ENCODE measurements around the gene RASD1. TPM values are rescaled to one million over a fixed set of nuclear protein-coding genes. Genes with fewer than 3 reads are reported as not detected.

Gene RASD1
- total RNA-seq, 1 experiment from 2014 or later, result not detected

DNA sequence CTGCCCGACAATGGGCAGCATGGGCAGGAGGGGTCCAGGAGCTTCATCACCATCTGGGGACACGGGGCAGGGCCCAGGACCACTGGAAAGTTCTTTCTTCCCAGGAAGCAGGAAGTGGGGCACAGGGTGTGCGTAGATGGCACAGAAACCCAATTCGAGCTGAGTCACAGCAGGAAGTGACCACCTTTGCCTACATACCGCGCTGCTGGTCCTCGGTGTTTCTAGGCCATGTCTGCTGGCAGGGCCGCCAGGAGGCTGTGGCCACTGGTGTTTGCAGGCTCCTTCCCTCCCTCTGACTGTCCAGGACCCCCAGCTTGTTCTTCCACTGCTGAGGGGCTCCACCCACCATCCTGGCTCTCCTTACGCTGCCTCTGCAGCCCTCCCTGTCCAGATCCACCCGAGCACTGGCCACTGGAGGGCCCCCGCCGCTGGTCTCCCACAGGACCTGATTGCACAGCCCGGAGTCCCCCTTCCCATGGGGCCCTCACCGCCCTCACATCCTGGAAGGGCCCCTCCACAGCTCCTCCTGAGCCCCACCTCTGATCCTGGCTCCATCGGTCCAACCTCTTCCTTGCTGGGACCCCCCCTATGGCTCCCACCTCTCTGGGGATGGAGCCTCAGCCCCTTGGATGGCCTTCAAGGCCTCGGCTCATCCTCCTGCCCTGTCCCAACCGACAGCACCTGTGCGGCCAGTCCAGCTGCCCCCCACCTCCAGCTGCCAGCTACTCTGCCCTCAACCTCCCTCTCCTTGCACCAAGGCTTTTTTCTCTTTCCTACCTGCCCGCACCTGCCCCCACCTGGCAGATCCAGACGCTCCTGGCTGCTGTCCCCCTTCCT lies 14.5 kb upstream of the RASD1 start:
- peak; percentile 40 for DNase-seq (ENCODE audit: low read depth)

DNA sequence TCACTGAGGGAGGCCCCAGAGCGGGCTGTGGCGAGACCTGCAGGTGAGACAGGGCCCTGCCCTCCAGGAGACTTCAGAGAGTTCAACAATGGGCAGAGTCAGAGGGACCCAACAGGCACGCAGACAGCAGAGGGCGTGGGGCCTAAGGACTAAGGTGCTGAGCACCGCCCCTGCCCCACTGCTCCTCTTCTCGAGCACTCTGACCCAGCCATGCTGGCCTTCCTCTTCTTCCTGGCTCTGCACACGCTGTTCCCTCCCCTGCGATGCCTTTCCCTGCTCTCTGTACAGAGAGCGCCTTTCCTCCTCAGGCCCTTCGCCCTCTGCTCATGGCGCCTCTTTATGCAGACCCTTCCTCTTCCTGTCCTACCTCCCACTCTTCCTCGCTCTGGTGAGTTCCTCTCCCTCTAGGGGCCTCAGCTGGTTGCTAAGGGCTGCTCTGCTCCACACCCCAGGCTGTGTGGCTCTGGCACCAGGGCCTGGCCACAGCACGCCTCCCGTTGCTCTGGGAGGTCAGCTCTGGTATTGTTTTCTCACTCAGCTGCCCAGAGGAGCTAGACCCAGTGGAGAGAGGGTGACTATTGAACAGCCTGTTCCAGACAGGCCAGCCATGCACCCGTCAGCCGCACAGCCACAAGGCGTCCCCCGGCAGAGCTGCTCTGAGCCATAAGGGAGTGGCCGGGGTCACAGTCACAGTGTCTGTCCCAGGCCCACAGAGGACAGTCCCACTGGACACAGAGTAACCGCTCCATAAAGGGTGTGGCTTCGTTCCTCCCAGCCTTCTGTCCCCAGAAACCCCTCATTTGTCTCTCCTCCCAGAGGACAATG lies 13.6 kb upstream of the RASD1 start:
- no peak for DNase-seq (ENCODE audit: low read depth)

DNA sequence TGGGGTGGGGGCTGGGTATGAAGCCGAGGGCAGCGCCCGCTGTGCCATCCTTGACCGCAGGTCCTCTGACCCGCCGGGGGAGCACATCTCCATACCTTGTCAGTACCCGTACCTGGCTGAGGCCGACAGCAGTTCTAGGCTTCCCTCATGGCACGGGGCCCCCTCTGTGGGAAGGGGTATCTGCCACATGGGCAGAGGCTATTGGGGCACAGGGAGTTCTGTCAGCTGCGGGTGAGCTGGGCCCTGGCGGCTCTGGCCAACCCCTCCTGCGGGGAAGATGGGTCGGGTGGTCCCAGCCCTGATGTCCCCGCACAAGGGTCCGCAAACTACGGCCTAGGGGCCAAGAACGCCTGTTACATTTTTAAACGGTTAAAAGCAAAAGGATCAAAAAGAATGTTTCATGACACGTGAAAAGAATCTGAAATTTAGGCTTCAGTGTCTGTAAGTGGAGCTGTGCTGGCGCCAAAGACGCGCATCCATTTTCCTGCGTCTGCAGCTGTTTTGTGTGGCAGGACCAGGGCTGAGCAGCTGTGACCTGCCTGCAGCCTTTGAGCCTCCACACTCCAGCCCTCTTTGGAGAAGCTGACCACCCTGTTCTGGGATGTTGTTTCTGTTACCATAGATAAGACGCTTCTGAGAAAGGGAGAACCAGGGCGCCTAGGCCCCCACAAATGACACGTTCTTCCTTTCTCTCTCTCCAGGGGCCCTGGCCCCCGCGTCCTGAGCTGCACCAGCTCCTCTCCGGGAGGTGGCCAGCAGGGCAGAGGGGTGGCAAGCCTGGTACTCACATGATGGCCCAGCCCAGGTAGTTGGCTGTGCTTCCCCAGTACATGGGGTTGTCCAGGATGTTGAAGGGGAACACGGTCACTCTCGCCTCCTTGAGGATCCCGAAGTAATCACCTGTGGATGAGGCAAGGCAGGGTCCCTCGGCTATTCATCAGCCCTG lies 12.7 kb upstream of the RASD1 start:
- DNase-seq (ENCODE audit: low read depth), result no peak

- no peak for DNase-seq (ENCODE audit: low read depth)
Observed at GRCh38 chr17:17508019-17508535, 11.9 kb upstream of the RASD1 start.

GRCh38 chr17:17507465-17508011 lies 11.3 kb upstream of the RASD1 start:
- no peak for DNase-seq (ENCODE audit: low read depth)

DNA sequence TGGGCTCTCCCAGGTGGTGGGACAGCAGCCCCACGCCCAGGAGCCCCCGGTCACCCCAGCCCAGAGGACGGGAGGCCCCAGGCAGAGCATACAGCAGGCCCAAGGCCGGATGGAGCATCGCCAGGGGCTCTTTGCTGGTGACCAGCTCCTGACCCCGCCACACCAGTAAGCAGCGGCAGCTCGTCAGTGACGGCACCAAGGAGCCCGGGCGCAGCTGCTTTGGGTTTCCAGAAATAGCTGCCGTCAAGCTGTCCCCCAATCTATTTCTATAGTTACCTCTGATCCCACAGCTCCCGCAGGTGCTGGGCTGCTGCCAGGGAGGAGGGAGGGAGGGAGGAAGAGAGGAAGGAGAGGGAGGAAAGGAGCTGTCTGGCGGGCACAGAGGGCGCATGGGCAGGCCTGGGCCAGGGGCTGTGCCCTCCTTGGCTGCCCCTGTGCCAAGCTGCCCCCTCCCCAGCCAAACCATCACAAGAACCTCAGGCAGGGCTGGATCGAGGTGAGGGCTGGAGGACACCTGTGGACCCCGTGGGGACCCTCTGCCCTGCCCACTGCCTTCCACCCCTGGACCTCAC lies 10.8 kb upstream of the RASD1 start:
- no peak for DNase-seq (ENCODE audit: low read depth)

DNA sequence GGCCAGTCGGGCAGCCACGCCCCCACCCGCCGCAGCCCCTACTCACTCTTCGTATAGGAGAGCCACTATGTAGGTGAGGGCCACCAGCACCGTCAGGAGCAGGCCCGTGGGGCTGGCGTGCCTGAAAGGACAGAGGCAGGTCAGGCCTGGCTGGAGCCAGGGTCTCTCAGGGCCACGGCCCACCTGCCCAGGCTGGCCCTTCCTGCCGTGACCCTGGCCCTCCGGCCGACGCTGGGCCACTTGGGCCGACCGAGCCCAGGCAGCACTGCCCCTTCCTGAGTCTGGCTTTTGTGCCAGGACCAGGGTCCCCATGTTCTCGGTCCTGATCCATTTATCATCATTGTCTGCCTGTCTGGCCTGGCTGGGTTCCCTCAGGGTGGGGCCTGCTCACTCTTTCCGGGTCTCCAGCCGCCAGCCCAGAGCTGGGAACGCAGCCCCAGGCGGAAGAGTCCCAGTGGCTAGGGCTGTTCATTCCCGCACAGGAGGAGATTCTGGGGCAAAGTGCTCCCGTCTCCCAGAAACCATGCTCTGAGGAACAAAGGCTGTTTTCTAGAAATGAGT lies 10.1 kb upstream of the RASD1 start:
- DNase-seq (ENCODE audit: low read depth), result no peak

DNA sequence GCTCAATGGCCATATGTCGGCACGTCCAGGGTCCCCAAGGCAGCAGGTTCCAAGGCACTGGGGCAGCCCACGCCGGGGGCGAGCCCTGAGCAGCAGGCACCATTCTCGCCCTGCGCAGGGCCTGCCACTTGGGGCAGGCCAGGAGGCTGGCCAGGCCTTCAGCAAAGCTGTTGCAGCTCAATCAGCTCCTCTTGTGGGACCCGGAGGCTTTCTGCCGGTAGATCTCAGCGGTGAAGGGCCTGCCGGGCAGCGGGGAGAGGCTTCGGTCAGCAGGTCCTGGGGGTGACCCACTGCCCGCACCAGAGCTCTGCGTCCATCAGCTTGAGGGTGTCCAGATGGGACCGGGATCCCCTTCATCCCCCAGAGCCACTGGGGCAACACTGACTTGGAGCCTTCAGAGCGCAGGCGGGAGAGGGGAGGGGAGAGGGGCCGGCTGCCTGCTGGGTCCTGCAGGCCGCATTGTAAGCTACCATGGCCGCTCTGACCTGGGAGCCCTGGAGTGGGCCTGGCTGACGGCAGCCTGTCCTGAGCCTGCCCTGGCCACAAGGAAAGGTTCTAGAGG lies 9.5 kb upstream of the RASD1 start:
- DNase-seq (ENCODE audit: low read depth), result no peak

GRCh38 chr17:17505151-17505550 lies 9.0 kb upstream of the RASD1 start:
- no peak for DNase-seq (ENCODE audit: low read depth)

DNA sequence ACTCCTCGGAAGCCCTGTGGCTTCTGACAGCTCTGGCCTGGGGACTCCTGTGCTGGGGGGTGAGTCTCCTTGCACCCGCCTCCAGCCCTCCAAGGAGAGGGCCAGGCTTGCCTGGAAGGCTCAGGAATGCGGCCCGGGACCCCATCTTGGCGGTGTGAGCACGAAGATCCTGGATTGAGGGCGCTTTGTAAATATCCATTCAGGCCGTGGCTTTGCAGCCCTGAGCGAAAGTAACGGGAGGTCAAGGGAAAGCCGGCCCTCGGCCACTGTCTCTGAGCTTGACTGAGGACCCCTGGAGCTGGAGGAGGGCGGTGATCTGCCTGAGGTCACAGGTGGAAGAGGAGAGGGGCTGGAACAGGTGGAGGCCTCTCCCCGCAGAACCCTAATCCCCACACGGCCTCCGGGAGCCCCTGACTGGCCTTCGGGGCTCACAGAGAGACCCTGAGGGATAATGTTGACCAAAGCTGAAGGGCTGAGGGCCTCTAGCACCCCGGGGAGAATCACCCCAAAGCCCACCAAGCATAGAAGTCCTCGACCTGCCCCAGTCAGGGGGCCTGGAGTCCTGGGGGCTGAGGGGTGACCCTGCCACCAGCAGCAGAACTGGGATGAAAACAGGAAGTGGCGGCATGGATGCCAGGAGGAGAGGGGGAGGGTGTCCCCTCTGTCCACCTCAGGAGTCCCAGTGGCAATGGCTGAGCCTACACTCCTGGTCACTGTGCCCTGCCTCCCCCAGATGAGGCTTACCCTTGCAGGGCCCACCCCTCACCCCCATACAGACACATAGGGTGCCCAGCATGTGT lies 8.3 kb upstream of the RASD1 start:
- no peak for DNase-seq (ENCODE audit: low read depth)

- no peak for DNase-seq (ENCODE audit: low read depth)
Observed at GRCh38 chr17:17503566-17504130, 7.5 kb upstream of the RASD1 start.

- DNase-seq (ENCODE audit: low read depth), result no peak
Observed at GRCh38 chr17:17502741-17503565, 6.8 kb upstream of the RASD1 start.

GRCh38 chr17:17500999-17501605 lies 4.9 kb upstream of the RASD1 start:
- no peak for DNase-seq (ENCODE audit: low read depth)

DNA sequence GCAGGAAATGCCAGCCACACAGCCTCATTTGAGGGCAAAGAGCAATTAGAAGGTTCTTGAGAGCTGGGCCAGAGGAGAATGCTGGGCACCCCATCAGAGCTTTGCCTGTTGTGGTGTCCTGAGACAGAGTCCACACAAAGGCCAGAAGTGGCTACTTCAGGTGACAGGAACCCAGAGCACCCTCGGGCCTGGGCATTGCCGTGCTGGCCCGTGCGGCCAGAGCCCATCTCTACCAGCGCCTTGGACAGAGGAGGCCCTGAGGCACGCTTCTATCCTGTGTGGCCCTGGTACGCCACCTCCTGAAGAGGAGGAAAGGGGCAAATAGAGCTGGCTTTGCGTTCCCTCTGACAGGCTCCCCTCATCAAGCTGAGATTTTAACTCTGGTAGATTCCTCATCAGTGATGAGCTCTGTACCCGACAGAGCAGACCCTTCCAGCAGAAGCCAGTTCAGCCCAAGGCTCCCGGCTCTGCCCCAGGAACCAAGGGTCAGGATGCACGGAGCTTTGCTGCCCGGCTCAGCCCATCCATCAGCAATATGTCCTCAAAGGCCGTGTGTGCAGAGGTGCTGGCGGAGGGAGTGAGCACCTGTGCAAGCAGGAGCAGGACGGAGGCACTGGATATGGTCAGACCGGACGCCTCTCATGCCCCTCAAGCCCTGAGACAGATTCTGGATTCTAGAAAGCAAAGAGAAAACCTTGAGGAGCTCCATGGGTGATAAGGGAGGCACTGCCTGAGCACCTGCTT lies 3.4 kb upstream of the RASD1 start:
- no peak for DNase-seq (ENCODE audit: low read depth)

GRCh38 chr17:17498606-17499301 lies 2.6 kb upstream of the RASD1 start:
- DNase-seq (ENCODE audit: low read depth), result no peak

Measured in HT1080 (cell line).